ENCODE data around the gene NEURL1.

The NEURL1 gene

GRCh38 chr10:103487410-103487708 lies 6.1 kb upstream of the NEURL1 start:
- no peak for TF ChIP-seq CTCF (IDR thresholded peaks at IDR 0.05; ENCODE audit: low read depth, low read length)
- no peak overlapping the region for H3K4me3 ChIP-seq (ENCODE audit: low read depth, low read length)

- no peak overlapping the region for H3K4me3 ChIP-seq (ENCODE audit: low read depth, low read length)
- no peak for TF ChIP-seq CTCF (IDR thresholded peaks at IDR 0.05; ENCODE audit: low read depth, low read length)
Observed at GRCh38 chr10:103490986-103491314, 2.6 kb upstream of the NEURL1 start.

- no peak for TF ChIP-seq CTCF (IDR thresholded peaks at IDR 0.05; ENCODE audit: low read depth, low read length)
- no peak overlapping the region for H3K4me3 ChIP-seq (ENCODE audit: low read depth, low read length)
Observed at GRCh38 chr10:103491729-103492364, 1.7 kb upstream of the NEURL1 start.

- no peak overlapping the region for H3K4me3 ChIP-seq (ENCODE audit: low read depth, low read length)
Observed at GRCh38 chr10:103492655-103493261, 747 bp upstream of the NEURL1 start.

GRCh38 chr10:103493916-103494877 lies 692 bp downstream of the NEURL1 start:
- peak overlapping the region; percentile 39 for H3K4me3 ChIP-seq (ENCODE audit: low read depth, low read length)

More at GRCh38 chr10:103492655-103493261, 747 bp upstream of the NEURL1 start:
- TF ChIP-seq CTCF (IDR thresholded peaks at IDR 0.05; ENCODE audit: low read depth, low read length), result no peak

GRCh38 chr10:103495321-103495720 lies 1.8 kb downstream of the NEURL1 start:
- no peak overlapping the region for H3K4me3 ChIP-seq (ENCODE audit: low read depth, low read length)
- TF ChIP-seq CTCF (IDR thresholded peaks at IDR 0.05; ENCODE audit: low read depth, low read length), result no peak

More at GRCh38 chr10:103493916-103494877, 692 bp downstream of the NEURL1 start:
- no peak for TF ChIP-seq CTCF (IDR thresholded peaks at IDR 0.05; ENCODE audit: low read depth, low read length)

Data from WI38 (cell line).